Measurements from ENCODE around the gene IKBKE. TPM values are rescaled to one million over a fixed set of nuclear protein-coding genes. Genes with fewer than 3 reads are reported as not detected.
A peak's percentile ranks its signal among the peaks of the same experiment; 100 is the strongest.

The IKBKE gene
- total RNA-seq, 1 experiment from 2014 or later: 6.4 TPM

GRCh38 chr1:206468571-206468970, 1.7 kb upstream of the IKBKE start:
- in situ Hi-C loops (cut with HindIII; ENCODE audit: low pct_unique_long_range_greater_than_20kb, low sequenced_read_pairs): no loop called here
- Histone ChIP-seq H3K4me1 (ENCODE audit: control insufficient read depth, insufficient read depth, low read length) (peaks cover 14% of the 10 kb centered on the region), H3K27ac (ENCODE audit: low read length) (no peak overlapping the region), H3K27me3 (ENCODE audit: control insufficient read depth, insufficient read depth, low read length) (no peaks in the 10 kb centered on the region), H3K36me3 (ENCODE audit: control insufficient read depth, insufficient read depth, low read length) (no peaks in the 10 kb centered on the region), H3K9me3 (ENCODE audit: control insufficient read depth, insufficient read depth, low read depth, low read length) (no peaks in the 10 kb centered on the region), H3K4me3 (ENCODE audit: low read depth in 2 of 2, low read length in 2 of 2) (no peak overlapping the region)
- DNase-seq (ENCODE audit: low read depth, low spot score) (no peak), ATAC-seq (no peak)
- BruUV-seq (replicated peaks): no TSS peak
- POLR2A ChIA-PET: no interaction called here
- TF ChIP-seq SIN3A (IDR thresholded peaks at IDR 0.05; ENCODE audit: borderline replicate concordance, insufficient read depth, low read depth, low read length) (no peak), TCF7L2 (IDR thresholded peaks at IDR 0.05; ENCODE audit: low read depth, low read length) (no peak), POLR2AphosphoS5 (IDR thresholded peaks at IDR 0.05; ENCODE audit: low read depth, low read length) (no peak), CTCF (IDR thresholded peaks at IDR 0.05) (no peak), REST (IDR thresholded peaks at IDR 0.05; ENCODE audit: insufficient read depth in 1 of 2, low read depth in 2 of 2, low read length in 1 of 2) (no peak)
- CTCF ChIA-PET: no interaction called here
- intact Hi-C loops (cut with micrococcal nuclease; ENCODE audit: unreplicated experiment): no loop called here

DNA sequence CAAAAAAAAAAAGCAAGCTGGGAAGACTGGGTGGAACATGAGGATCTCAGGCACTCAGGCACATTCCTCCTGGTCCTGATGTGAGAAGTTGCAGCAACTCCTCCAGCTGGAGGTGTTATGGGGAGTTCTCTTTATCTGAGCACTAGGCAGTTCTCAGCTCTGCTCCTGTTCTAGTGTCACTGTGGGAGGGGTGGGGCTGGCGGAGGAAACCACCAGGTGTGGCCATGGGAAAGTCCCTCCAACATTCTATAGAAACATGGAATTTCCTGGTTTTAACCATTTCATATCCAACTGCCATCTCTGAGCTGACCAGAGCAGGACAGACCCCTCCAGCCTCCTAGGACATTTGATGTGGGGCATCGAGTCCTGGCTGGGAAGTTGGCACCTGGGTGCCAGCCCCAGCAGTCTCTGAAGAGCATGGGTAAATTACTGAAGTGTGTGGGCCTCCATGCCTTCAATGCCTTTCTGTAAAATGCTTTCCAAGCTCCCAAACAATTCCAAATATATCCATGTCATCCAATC, 804 bp upstream of the IKBKE start:
- peaks cover 14% of the 10 kb centered on the region for H3K4me1 ChIP-seq (ENCODE audit: control insufficient read depth, insufficient read depth, low read length)
- no peaks in the 10 kb centered on the region for H3K27me3 ChIP-seq (ENCODE audit: control insufficient read depth, insufficient read depth, low read length)
- TF ChIP-seq CTCF (IDR thresholded peaks at IDR 0.05): no peak
- no peak for TF ChIP-seq POLR2AphosphoS5 (IDR thresholded peaks at IDR 0.05; ENCODE audit: low read depth, low read length)
- TF ChIP-seq TCF7L2 (IDR thresholded peaks at IDR 0.05; ENCODE audit: low read depth, low read length): no peak
- TF ChIP-seq SIN3A (IDR thresholded peaks at IDR 0.05; ENCODE audit: borderline replicate concordance, insufficient read depth, low read depth, low read length): no peak
- no peak for TF ChIP-seq REST (IDR thresholded peaks at IDR 0.05; ENCODE audit: insufficient read depth in 1 of 2, low read depth in 2 of 2, low read length in 1 of 2)
- ATAC-seq (no peak), DNase-seq (ENCODE audit: low read depth, low spot score) (no peak)
- intact Hi-C loops (cut with micrococcal nuclease; ENCODE audit: unreplicated experiment) (no loop called here), in situ Hi-C loops (cut with HindIII; ENCODE audit: low pct_unique_long_range_greater_than_20kb, low sequenced_read_pairs) (no loop called here)
- no peaks in the 10 kb centered on the region for H3K9me3 ChIP-seq (ENCODE audit: control insufficient read depth, insufficient read depth, low read depth, low read length)
- H3K4me3 ChIP-seq (ENCODE audit: low read depth in 2 of 2, low read length in 2 of 2): no peak overlapping the region
- CTCF ChIA-PET: interaction anchor here (1.7 to 1.8 kb wide), 2 partner anchors 8 to 194 kb away, joined by 4 to 10 read pairs; no protein-coding TSS in a partner anchor
- peak overlapping the region; percentile 68; the same call in 1 of the 2 replicates for H3K27ac ChIP-seq (ENCODE audit: low read length)
- POLR2A ChIA-PET: no interaction called here
- H3K36me3 ChIP-seq (ENCODE audit: control insufficient read depth, insufficient read depth, low read length): no peaks in the 10 kb centered on the region
- BruUV-seq (replicated peaks): no TSS peak
